Astrocyte (in vitro differentiated cells and primary cell): ENCODE data around the gene DNAJC11.

ENCODE experiments used
- EZH2 ChIP-seq: IDR thresholded peaks from 2 replicates; pipeline ENCODE4 v1.6.1; 2012; ENCODE audit warnings: mild to moderate bottlenecking, low read length, inconsistent platforms; ENCODE audit not compliant: insufficient read depth
- TF ChIP-seq, protein P1 (sequence below): IDR thresholded peaks from 2 replicates; pipeline ENCODE4 v1.5.1; 2011; ENCODE audit warnings: low read depth, mild to moderate bottlenecking, inconsistent platforms, low read length, moderate library complexity; ENCODE audit not compliant: insufficient read depth

DNA sequence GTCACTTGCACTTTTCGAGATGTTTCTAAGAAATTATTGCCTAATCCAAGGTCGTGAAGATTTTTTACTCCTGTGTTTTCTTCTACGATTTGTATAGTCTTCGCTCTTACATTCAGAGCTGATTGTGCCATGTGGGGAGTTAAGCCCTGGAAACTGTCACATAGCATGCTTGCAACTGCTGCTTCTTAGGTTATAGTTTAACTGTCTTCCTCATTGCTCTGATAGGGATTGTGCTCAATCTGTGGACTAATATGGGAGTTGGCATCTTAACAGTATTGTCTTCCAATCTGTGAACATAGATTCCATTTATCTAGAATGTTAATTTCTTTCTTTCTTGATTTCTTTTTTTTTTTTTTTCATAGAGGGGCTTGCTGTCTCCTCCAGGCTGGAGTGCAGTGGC is 48.9 kb upstream of the DNAJC11 start:
- TF ChIP-seq, protein P1, sequence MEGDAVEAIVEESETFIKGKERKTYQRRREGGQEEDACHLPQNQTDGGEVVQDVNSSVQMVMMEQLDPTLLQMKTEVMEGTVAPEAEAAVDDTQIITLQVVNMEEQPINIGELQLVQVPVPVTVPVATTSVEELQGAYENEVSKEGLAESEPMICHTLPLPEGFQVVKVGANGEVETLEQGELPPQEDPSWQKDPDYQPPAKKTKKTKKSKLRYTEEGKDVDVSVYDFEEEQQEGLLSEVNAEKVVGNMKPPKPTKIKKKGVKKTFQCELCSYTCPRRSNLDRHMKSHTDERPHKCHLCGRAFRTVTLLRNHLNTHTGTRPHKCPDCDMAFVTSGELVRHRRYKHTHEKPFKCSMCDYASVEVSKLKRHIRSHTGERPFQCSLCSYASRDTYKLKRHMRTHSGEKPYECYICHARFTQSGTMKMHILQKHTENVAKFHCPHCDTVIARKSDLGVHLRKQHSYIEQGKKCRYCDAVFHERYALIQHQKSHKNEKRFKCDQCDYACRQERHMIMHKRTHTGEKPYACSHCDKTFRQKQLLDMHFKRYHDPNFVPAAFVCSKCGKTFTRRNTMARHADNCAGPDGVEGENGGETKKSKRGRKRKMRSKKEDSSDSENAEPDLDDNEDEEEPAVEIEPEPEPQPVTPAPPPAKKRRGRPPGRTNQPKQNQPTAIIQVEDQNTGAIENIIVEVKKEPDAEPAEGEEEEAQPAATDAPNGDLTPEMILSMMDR = no peak
- TF ChIP-seq EZH2 = no peak
